GM21360 (cell line): ENCODE results near the gene CDK11A.
"Not testable (repeated sequence)": the region's sequence is repeated elsewhere in the genome, so short reads cannot be mapped to it uniquely, and the experiment has no call there.

Experiments
- ATAC-seq: cut with Tn5 transposase; IDR thresholded peaks from one replicate; pipeline ENCODE4 v1.9.1; 2021; ENCODE audit warnings: mild to moderate bottlenecking, moderate library complexity; ENCODE audit not compliant: unreplicated experiment

CDK11A gene

DNA sequence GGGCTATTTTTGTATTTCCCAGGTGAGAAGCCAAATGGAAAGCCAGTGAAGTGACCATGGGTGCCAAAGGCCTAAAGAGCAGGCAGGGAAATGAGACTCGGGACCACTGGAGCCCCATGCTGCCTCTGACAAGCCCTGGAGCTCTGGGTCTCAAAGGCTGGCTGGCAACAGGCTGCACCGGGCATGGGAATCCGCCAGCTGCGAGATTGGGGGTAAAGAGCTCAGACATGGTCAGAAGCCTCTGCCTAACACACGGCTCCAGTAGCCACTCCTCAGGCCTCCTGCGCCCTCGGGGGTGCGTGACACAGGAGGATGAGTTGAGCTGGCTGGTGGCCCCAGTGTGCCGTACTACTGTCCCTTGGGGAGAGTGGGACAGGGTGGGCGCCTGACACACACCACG, 59.8 kb downstream of the CDK11A start:
- not testable (repeated sequence) for ATAC-seq

DNA sequence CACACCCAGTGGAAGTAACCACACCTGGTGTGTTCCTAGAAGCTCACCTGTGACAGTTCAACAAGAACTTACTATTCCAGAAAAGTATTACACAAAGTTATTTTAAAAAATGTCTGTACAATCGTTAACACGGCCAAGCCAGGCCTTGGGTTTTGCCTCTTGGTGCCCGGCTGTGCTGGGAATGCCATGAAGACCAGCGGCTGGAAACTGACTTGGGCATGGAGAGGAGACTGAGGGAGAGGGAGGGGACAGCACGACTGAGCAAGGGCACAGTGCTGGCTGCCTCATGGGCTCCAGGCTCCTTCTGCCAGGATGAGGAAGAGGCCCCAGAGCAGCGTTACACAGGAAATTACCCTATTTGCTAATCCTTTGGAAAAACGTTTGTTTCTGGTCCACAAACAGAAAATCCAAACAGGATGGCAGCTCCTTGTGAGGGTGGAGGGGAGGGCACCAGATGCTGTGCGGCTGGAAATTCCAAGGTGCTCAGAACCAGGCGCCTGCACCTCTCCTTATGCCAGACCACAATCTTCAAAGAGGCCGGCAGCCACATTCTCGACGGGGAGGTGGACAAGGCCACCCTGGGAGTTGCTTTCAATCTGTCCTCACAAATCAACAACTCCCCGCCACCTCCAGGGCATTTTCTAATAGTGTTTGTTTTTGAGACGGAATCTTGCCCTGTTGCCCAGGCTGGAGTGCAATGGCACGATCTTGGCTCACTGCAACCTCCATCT, 61.2 kb downstream of the CDK11A start:
- ATAC-seq = not testable (repeated sequence)

DNA sequence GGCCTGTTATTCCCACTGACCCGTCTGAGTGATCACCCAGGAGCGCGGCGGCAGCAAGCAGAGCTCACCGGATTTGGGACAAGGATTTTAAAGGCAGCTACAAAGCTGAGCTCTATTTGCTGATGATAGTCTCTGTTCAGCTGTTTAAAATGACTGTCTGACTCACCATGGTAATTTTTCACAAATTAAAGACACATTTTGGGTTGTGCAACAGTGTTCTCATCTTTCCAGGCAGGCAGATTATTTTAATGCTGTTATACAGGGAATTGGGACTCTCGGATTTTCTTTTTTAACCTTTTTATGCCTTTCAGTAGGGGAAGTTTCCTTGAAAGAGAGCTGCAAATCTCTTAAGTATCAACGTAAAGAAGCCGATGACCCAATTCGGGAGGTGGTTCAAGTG, 61.8 kb downstream of the CDK11A start:
- ATAC-seq = not testable (repeated sequence)

DNA sequence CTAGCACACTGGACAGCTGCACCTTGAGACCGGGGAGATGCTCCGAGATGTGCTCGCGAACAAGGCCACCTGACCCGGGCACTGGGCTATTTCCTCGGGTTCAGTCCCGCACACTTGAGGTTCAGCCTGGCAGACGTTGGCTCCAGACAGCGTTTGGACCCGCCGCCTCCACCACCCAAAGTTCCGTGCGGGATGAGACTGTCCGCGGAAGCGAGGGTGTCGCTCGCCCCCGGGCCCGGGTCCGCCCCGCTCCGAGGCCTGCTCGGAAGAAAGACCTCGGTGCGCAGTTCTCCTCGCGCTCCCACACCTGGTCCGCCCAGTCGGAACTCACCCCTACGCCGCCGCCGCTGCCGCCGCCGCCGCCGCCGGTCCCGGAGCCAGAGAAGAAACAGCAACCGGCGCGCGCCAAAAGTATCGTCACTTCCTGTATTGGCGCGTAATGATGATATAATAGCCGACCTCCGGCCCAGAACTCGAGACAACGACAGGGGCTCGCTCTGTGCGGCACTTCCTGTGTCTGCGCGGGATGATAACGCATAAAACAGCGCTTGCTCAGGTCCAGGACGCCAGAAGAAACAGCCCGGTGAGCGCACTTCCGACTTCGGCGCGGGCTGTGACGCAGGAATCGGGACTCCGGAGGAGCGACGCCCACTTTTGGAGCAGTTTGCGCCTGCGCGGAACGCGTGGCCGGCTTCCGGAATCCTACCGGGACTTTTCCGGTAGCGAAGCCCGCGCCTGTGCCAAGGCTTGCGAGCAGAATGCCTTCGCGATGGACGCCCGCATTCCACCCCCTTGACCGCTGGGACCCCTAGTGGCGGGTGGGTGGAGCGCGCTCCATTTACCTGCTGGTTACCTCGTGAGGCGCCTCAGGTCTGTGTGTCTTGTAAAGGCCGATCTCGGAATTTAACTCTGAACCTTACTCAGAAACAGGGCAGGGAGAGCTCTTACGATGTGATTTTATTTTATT, 65.3 kb downstream of the CDK11A start, which contains the start of gene CDK11B:
TSS of gene CDK11B (minus strand) at position 422 of the 967 bp plus-strand sequence. CDS start 1,519 bp downstream, outside the sequence.
- ATAC-seq = peak; percentile 77
